GM12872 (cell line): ENCODE results near the gene JMJD1C.

Source experiments
- TF ChIP-seq, protein P1 (sequence below): IDR thresholded peaks from 3 replicates; pipeline ENCODE4 v1.5.1; 2011; ENCODE audit warnings: low read depth, mild to moderate bottlenecking, low read length, moderate library complexity; ENCODE audit not compliant: insufficient read depth

JMJD1C gene

GRCh38 chr10:63247771-63248170 is 218.0 kb downstream of the JMJD1C start:
- TF ChIP-seq, protein P1, sequence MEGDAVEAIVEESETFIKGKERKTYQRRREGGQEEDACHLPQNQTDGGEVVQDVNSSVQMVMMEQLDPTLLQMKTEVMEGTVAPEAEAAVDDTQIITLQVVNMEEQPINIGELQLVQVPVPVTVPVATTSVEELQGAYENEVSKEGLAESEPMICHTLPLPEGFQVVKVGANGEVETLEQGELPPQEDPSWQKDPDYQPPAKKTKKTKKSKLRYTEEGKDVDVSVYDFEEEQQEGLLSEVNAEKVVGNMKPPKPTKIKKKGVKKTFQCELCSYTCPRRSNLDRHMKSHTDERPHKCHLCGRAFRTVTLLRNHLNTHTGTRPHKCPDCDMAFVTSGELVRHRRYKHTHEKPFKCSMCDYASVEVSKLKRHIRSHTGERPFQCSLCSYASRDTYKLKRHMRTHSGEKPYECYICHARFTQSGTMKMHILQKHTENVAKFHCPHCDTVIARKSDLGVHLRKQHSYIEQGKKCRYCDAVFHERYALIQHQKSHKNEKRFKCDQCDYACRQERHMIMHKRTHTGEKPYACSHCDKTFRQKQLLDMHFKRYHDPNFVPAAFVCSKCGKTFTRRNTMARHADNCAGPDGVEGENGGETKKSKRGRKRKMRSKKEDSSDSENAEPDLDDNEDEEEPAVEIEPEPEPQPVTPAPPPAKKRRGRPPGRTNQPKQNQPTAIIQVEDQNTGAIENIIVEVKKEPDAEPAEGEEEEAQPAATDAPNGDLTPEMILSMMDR: no peak

DNA sequence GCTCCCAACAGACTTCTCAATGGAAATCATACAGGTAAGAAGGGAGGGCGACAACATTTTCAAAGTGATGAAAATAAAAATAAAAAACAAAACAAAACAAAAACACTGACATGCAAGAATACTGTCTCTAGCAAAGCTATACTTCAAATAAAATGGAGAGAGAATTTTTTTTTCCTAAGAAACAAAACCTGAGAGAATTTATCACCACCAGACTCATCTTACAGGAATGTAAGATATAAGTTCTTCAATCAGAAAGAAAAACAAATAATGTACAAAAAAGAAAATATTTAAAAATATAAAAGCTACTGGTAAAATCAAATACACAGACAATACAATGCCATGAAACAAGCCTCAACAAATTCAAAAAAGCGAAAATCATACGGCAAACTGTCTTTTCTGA is 219.4 kb downstream of the JMJD1C start:
- TF ChIP-seq, protein P1: no peak

- TF ChIP-seq, protein P1: no peak
Measured at GRCh38 chr10:63241841-63242281, 223.9 kb downstream of the JMJD1C start.

DNA sequence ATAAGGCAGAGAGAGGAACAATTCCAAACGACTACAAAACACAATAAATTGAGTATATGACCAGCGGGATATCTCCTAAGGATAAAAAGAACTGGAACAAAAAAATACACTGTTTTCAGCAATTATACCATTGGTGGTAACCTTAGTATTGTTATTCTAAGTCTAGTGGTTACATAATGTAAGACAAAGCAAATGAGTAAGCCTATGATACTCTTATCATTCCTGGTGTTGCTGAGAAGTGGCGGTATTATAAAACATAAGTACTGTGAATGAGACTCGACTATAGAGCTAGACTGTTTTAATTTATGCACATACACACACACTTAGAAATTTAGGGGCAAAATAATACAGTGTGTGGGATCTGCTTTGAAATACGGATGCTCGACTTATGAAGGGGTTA is 225.0 kb downstream of the JMJD1C start:
- TF ChIP-seq, protein P1: no peak

- TF ChIP-seq, protein P1: no peak
Measured at GRCh38 chr10:63238501-63238900, 227.3 kb downstream of the JMJD1C start.

DNA sequence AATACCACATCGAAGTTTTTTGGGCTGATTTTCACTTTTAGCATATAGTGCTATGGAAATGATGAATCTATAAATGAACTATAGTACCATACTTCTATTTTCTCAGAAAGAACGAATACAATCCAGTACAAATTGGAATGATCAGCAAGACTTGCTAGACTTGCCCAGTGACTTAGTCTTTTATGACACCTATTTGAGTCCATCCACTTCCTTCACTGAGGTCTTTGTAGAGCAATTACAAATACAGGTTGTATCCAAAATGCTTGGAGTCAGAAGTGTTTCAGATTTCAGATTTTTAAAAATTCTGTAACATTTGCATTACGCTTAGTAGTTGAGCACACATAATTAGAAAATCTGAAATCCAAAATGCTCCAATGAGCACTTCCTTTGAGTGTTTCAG is 228.4 kb downstream of the JMJD1C start:
- TF ChIP-seq, protein P1: no peak

DNA sequence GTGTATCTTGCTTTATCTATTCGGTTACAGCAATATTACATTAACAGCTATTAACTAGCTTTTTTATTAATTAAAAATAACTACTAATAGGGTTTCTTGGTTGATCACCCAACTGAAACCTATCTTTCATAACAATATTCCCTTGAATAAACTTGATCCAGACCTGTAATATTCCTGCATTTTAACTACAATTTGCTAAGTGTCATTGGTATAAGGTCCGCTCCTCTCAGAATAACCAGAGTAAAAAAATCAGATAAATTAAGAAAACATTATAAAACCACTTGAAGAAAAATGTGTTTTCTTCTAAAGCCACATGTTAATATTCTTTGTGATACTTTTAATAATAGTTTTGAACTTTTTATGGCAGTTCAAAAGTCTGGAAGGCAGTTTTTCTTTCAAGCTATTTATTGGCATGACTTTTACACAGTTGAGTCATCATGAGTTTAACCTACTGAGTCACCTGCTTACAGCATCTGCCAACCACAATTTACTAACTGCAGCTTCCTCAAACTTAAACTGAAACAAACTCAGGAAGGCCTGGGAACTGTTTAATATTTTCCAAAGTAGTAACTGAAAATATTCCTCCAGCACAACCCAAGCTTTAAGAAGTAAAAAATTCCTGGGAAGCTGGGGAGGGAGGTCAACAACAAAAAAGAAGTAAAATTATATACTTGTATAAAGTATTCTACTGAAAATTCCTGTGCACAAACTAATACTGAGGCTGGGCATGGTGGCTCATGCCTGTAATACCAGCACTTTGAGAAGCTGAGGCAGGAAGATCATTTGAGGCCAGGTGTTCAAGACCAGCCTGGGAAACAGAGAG is 229.5 kb downstream of the JMJD1C start:
- TF ChIP-seq, protein P1: no peak
